AML-193 (cell line): ENCODE data around the gene OR2A7.
"Not testable (repeated sequence)": the region's sequence is repeated elsewhere in the genome, so short reads cannot be mapped to it uniquely, and the experiment has no call there.

ENCODE experiments used
- DNase-seq, 2 experiments: peaks; one replicate each; lab custom pipeline; 2025; lab: John Stamatoyannopoulos, UW

The OR2A7 gene, protein sequence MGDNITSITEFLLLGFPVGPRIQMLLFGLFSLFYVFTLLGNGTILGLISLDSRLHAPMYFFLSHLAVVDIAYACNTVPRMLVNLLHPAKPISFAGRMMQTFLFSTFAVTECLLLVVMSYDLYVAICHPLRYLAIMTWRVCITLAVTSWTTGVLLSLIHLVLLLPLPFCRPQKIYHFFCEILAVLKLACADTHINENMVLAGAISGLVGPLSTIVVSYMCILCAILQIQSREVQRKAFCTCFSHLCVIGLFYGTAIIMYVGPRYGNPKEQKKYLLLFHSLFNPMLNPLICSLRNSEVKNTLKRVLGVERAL

DNA sequence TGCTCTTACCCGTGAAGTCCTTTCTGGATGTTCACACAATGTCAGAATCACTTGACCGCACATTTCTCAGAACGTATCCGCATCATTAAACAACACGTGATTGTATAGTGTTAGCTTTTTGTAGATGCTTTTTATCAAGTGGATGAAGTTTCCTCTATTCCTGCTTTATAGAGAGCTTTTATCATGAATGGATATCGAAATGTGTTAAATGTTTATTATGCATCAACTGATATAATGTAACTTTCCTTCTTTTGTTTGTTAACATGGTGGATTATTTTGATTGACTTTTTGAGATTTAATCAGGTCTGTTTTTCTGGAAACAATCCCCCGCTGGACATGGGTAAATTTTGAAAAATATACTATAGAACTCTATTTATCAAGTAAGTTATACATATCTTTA is at the start of gene OR2A7:
OR2A7 (minus strand) TSS at position 101 of the 400 bp plus-strand sequence. CDS start 5,164 bp downstream, outside the sequence.
- not testable (repeated sequence) for DNase-seq

GRCh38 chr7:144311872-144312469 is 47.4 kb upstream of the OR2A7 start, which contains the start of gene OR2A1:
Gene OR2A1 (plus strand): TSS chr7:144312419. CDS start chr7:144318125, 5,706 bp downstream.
- DNase-seq, result not testable (repeated sequence)

DNA sequence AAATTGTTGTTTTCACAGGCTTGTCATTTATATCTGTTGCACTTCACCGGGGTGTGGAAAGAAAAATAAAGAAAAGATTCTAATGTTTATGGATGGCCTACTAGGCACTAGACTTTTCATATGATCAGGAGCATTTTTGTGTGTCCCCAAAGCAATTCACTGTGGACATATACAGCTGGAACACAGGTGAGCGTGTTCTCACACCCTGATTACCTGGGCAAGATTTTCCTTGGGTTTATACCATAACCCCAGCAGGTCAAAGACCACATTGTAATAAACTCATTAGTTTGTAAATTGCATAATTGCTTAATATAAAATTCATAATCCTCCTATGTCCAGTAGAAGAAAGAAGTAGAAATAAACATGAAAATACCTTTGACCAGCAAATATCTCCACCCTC is 46.6 kb upstream of the OR2A7 start:
- not testable (repeated sequence) for DNase-seq

DNA sequence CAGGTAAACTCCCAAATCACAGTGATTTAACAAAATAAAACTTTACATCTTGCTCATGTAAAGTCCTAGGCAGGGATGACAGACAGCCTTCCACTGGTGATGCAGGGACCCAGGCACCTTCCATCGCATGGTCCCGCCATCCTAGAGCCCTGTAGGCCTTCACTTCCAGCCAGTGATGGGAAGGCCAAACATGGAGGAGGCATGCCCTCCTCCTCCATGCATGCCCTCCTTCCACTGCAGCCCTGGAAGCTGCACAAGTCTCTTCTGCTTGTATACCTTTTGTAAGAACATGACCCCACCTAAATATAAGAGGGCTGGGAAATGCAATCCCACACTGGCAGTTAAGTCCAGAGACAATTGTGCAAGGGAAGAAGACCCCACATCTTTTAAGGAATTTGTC is 45.1 kb upstream of the OR2A7 start:
- DNase-seq, result not testable (repeated sequence)

- not testable (repeated sequence) for DNase-seq
These were observed 40.6 kb upstream of the OR2A7 start for GRCh38 chr7:144305156-144305555.

DNA sequence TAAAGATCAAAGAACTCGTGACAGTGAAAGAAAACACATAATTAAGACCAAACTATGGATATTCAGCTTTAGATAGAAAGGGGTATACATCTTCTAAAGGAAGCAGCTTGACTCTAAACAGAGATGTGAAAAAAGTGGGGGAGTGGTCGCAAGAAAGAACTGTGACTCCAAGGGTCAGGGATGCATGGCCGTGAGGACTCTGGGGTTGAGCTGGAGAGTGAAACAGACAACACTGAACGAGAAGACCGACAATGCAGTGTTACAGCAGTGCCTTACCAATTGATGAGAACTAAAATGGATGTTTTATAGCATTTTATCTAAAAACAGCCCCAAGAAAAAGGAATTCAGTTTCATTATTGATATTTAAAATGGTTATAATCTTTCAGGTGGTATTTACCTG is 39.0 kb upstream of the OR2A7 start:
- DNase-seq, result not testable (repeated sequence)

DNA sequence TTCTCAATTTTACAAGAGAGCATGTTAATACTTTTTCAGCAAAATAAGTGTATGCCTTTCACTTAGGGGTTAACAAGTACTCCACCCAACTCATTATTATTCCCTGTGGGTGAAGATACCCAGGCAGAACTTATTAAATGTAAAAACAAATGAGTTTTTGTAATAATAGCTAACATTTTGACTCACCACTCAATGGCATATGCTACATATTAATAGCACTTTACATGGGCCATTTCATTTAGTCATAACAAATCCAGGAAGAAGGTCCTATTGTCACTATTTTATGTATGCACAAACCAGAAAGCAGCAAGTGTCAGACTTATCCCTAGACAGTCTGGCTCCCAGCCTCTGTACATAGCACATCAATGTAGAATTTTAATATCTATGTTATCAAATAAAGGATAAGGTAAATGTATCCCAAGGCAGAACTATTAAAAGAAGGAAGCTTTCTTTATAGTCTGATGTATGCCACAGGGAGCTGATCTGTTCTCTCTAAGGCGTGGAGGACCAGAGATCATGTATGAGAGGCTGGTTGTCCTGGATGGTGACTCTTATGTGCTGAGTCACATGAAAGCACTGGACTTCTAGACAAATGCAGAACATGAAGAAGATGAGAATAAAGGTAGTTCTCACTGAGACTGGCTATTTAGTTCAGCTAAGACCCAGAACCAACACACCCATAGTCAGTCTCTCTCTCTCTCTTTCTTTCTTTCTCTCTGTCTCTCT is 38.1 kb upstream of the OR2A7 start:
- not testable (repeated sequence) for DNase-seq

DNA sequence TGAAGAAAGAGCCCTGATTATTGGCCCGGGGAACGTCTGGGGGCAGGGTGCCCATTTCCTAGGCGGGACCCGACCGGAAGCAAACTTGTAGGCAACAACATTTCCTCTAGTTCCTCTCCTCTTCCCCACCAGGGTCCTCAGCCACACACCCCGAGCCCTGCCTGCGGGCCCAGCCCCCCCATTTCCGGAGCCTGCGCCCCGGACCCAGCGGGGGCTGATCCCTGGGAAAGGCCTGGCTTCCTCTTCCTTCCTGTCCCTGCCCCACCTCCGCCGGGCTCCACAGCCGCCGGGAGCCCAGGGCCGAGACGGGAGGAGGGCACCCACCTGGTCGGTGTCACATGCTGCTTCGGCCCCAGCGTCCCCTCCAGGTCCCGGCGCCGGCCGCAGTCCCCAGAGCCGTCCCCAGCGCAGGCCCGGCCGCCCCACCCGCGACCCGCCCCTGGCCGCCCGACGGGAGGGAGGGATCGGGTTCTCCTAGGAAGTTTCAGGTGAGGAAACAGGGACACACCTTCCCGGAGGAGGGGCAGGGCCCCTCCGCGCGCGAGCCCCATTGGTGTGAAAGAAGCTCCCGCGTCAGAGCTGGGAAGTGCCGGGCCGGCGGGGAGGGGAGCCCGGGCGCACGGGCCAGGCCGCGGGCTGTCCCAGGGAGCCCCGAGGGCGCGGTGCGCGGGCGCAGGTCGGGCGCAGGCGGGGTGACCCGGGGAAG is 29.4 kb upstream of the OR2A7 start:
- not testable (repeated sequence) for DNase-seq

GRCh38 chr7:144292384-144293161 is 28.0 kb upstream of the OR2A7 start:
- DNase-seq, result not testable (repeated sequence)

DNA sequence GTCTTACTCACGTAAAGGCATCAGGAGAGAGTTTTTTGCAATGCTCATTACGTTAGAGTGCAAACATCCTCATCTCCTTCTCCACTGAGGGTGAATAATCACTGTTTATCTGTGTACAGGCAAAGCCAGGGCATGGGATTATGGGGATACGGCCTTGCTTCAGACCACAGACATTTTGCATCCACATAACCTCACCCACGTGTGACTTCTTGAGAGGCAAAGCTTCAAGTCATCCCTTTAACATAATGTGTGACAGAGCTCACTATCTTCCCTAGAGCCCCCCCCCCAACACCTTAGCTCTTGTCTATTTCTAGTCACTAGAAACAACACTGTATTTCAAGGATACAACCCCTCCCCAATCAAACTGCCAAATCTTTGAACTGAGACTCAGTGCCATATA is 27.0 kb upstream of the OR2A7 start:
- not testable (repeated sequence) for DNase-seq

GRCh38 chr7:144287171-144287784 is 22.7 kb upstream of the OR2A7 start:
- DNase-seq, result not testable (repeated sequence)

- not testable (repeated sequence) for DNase-seq
These were observed 19.1 kb upstream of the OR2A7 start for GRCh38 chr7:144283716-144284115.

DNA sequence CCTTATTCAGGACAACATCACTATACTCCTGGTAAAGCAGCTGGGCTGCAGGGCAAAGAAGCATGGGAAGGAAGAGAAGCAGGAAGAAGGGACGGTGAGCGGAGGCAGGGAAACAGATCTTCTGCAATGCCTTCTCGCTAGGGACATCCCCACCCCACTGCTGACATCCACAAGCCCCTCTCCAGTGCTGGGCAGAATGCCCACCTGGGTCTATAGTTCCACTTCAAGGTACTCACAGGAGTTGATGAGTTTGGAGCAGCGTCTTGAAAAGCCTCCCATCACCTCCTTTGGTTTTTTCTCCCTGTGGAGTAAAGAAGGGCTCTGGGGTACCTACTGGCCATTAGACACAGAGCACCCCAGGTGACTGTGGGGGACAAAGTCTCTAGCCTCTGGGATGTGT is 17.9 kb upstream of the OR2A7 start:
- DNase-seq, result not testable (repeated sequence)

DNA sequence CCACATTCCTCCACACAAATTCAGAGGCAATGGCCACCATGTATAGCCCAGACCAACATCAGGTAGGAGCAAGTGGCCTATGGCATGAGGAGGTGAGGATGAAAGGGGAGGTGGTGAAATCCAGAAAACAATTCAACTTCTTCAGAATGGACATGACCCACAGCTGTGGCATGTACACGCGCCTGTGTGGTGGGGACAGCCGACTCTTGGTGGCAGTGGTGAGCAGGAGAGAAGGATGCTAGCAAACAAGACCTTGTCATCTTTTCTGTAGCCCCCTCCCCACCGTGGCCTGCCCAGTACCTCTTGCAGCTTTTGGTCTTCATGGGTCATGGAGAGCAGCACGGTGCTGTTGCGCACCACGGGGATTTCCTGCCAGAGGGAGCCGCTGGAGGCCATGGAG is 17.4 kb upstream of the OR2A7 start:
- DNase-seq, result not testable (repeated sequence)

DNA sequence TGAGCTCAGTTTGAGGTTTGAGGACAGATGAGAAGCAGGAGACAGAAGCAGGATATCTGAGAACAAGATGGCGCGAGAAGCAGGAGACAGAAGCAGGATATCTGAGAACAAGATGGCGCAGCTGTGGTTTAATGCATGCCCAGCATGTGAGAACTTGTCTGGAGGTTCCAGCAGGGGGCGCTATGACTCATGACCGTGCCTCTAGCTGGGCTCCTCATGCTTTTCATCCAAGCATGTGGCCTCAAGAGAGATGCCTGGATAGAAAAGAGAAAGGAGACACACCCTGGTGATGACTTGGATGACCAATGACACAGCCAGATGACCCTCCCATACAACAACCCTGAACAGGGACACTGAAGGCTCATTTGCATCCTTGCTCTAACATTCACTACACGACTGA is 15.4 kb upstream of the OR2A7 start:
- not testable (repeated sequence) for DNase-seq

- not testable (repeated sequence) for DNase-seq
These were observed 10.7 kb upstream of the OR2A7 start for GRCh38 chr7:144275281-144275680.

DNA sequence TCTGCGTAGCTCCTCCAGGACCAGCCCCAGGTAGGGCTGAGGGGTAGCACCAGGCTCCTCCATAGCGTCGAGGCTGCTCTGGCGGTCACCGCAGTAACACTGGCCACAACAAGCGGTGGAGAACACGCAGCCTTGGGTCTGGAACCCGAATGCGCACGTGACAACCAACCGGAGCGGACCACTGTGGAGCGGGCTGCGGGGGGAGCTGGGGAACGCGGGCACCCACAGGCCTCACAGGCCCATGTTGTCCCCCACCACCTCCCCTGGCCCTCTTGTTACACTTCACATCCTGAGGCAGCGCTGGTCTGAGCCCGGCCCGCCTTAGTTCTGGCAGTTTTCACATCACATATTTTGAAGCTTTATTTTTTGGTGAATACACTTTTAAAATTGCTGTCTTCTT is 4.6 kb upstream of the OR2A7 start, which contains the start of gene CTAGE8:
CTAGE8 (minus strand) TSS at position 101 of the 400 bp plus-strand sequence; CDS start at position 63, 38 bp downstream.
- not testable (repeated sequence) for DNase-seq

- not testable (repeated sequence) for DNase-seq
These were observed 2.5 kb downstream of the OR2A7 start for GRCh38 chr7:144262128-144262527.

GRCh38 chr7:144259067-144259466 is 5.5 kb downstream of the OR2A7 start:
- not testable (repeated sequence) for DNase-seq

DNA sequence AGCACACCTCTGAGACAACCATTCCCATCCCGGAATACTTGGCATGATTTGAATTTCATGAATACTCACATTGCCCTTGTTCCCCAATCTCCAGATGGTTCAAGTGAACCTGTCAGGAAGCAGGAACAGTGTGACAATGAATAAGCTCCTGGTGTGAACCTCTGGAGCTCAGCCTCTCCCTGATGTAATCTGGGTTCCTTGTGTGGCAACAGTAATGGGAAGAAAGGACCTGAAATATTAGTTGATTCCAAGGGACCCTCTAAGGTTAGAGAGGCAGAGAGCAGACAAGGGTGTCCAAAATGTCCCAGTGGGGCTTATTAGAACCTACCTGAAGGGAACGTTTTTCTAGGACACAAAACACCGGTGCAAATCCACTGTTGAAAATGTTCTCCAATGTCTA is 8.5 kb downstream of the OR2A7 start:
- no peak for DNase-seq

GRCh38 chr7:144255471-144255897 is 9.1 kb downstream of the OR2A7 start:
- DNase-seq, result no peak
